ENCODE measurements around the gene NT5DC1. TPM values are rescaled to one million over a fixed set of nuclear protein-coding genes. Genes with fewer than 3 reads are reported as not detected.

Gene NT5DC1
- total and polyA plus RNA-seq, 10 of the 15 experiments (the other 5 are each of a cell fraction or from before 2014, with no cell fraction given): 40.8 to 140 (median 66.8) TPM

DNA sequence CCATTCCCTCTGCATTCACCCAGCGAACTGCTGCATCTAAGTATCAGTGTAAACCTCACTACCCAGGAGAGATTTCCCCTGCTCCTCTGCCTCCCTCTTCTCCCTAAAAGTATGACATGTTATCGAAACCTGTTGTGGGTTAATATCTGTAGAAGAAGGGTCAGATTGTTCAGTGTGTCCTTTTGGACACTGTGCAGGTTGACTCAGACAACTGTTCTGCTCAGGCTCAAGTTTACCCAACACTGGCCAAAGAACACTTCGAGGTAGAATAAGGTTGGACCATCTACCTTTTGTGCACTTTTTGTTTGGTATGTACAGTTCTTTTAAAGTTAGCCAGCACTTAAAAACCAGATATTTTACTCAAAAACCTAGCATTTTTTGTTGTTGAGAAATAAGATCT, 4.6 kb downstream of the NT5DC1 start (continued):
- TF ChIP-seq, protein P1, sequence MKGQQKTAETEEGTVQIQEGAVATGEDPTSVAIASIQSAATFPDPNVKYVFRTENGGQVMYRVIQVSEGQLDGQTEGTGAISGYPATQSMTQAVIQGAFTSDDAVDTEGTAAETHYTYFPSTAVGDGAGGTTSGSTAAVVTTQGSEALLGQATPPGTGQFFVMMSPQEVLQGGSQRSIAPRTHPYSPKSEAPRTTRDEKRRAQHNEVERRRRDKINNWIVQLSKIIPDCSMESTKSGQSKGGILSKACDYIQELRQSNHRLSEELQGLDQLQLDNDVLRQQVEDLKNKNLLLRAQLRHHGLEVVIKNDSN (IDR thresholded peaks at IDR 0.05; ENCODE audit: borderline replicate concordance, extremely low read length, insufficient read depth, low read depth, low read length): no peak
- TF ChIP-seq STAT1 (conservative IDR thresholded peaks at IDR 0.05) (no peak), SREBF2 (IDR thresholded peaks at IDR 0.05; ENCODE audit: low read length) (no peak)

DNA sequence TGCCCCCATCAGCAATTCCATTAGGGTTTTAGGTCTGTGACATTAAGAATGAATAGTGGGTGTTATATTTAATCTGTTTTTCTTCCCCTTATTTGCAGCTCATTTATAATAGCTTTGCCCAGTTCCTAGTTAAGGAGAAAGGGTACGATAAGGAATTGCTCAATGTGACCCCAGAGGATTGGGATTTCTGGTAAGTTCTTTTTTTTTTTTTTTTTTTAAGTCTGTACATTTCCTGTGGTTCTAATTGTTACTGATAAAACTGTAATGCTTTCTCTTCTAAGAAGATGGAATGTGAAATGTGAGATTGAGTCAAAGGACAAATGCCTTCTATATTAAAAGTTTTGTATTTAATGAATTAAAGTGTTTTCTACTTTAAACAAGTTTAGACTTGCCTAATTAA, 5.5 kb downstream of the NT5DC1 start:
- peaks cover 58% of the 10 kb centered on the region for H3K79me2 ChIP-seq (ENCODE audit: control insufficient read depth, insufficient read depth, low read length)
- no TSS peak for BruUV-seq (replicated peaks)
- H4K20me1 ChIP-seq (ENCODE audit: control insufficient read depth, insufficient read depth): no peaks in the 10 kb centered on the region
- no peaks in the 10 kb centered on the region for H3K9me3 ChIP-seq (replicated peaks; ENCODE audit: control insufficient read depth, insufficient read depth, low read length)
- in situ Hi-C loops (cut with MboI) (no loop called here), intact Hi-C loops (cut with micrococcal nuclease; ENCODE audit: unreplicated experiment) (loop anchor here (10.0 kb wide), 1 partner anchor 299 kb away; no protein-coding TSS in a partner anchor)
- H3K9ac ChIP-seq (ENCODE audit: control insufficient read depth, insufficient read depth, low read length): no peak overlapping the region
- ATAC-seq: no peak
- CTCF ChIA-PET: interaction anchor here (0.6 to 7.9 kb wide), 7 partner anchors 8 to 95 kb away, joined by 3 to 106 read pairs (median 5); partner anchors contain the start of gene FRK
- no peaks in the 10 kb centered on the region for H3K27me3 ChIP-seq (replicated peaks in 1 of 2; ENCODE audit: control insufficient read depth in 2 of 2, insufficient read depth in 2 of 2, low read length in 1 of 2)
- H3K27ac ChIP-seq (ENCODE audit: control insufficient read depth, insufficient read depth): peak overlapping the region; percentile 58
- peaks cover 8 to 18% of the 10 kb centered on the region in 2 experiments; a peak in 3 of 4 replicates for H3K36me3 ChIP-seq (ENCODE audit: control insufficient read depth in 2 of 2, insufficient read depth in 2 of 2, low read length in 1 of 2)
- POLR2A ChIA-PET: interaction anchor here (0.5 to 1.2 kb wide), 6 partner anchors 8 to 197 kb away, joined by 3 to 9 read pairs (median 4); partner anchors contain the start of gene FRK
- SMC1A ChIA-PET (ENCODE audit: uncharacterized antibody, unreplicated experiment): interaction anchor here (0.7 to 4.1 kb wide), 11 partner anchors 9 to 111 kb away, joined by 3 to 20 read pairs (median 4); partner anchors contain the start of gene FRK
- TF ChIP-seq ZNF384 (IDR thresholded peaks at IDR 0.05; ENCODE audit: borderline replicate concordance, low read depth, low read length): 0 out of 2 replicates have a peak, but pooled peaks have one; percentile 6
- TF ChIP-seq, protein P2, sequence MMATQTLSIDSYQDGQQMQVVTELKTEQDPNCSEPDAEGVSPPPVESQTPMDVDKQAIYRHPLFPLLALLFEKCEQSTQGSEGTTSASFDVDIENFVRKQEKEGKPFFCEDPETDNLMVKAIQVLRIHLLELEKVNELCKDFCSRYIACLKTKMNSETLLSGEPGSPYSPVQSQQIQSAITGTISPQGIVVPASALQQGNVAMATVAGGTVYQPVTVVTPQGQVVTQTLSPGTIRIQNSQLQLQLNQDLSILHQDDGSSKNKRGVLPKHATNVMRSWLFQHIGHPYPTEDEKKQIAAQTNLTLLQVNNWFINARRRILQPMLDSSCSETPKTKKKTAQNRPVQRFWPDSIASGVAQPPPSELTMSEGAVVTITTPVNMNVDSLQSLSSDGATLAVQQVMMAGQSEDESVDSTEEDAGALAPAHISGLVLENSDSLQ (IDR thresholded peaks at IDR 0.05): no peak
- TF ChIP-seq ZNF622 (IDR thresholded peaks at IDR 0.05): no peak
- no peak for TF ChIP-seq SUZ12 (IDR thresholded peaks at IDR 0.05; ENCODE audit: unreplicated experiment)
- WGBS (ENCODE audit: insufficient coverage, insufficient replicate concordance, low lambda C conversion rate, missing lambda C conversion rate): 47% methylated on average over 1 of the region's 1 CpG
- FAIRE-seq: no peak
- RAD21 ChIA-PET (ENCODE audit: unreplicated experiment): interaction anchor here (0.7 to 6.8 kb wide), 7 partner anchors 9 to 101 kb away, joined by 3 to 39 read pairs (median 3); no protein-coding TSS in a partner anchor
- H2AFZ ChIP-seq (ENCODE audit: control insufficient read depth, low read depth, low read length): no peak overlapping the region
- H3K4me1 ChIP-seq (ENCODE audit: control insufficient read depth, insufficient read depth, low read length): peaks cover 25% of the 10 kb centered on the region
- H3K4me3 ChIP-seq: peak overlapping the region; percentile 67
- peak overlapping the region; percentile 77 for H3K4me2 ChIP-seq (ENCODE audit: control insufficient read depth, insufficient read depth)
- DNase-seq (ENCODE audit: low read depth, low spot score): no peak

Data from GM12878 (cell line).